COLO668 (cell line): ENCODE measurements around the gene YOD1.
A peak's percentile ranks its signal among the peaks of the same experiment; 100 is the strongest.

Experiments
- DNase-seq: peaks from one replicate; lab custom pipeline; 2025; ENCODE audit not compliant: unreplicated experiment; lab: John Stamatoyannopoulos, UW

The YOD1 gene

GRCh38 chr1:207013321-207014085, 37.5 kb downstream of the YOD1 start:
- DNase-seq, result no peak

GRCh38 chr1:207010726-207011125, 40.3 kb downstream of the YOD1 start:
- DNase-seq, result no peak

GRCh38 chr1:207009945-207010344, 41.1 kb downstream of the YOD1 start:
- no peak for DNase-seq

- DNase-seq, result no peak
Measured at GRCh38 chr1:207009182-207009850, 41.7 kb downstream of the YOD1 start.

GRCh38 chr1:207007352-207008033, 43.5 kb downstream of the YOD1 start:
- no peak for DNase-seq

- no peak for DNase-seq
Measured at GRCh38 chr1:207006914-207007313, 44.1 kb downstream of the YOD1 start.

GRCh38 chr1:207006083-207006482, 44.9 kb downstream of the YOD1 start:
- no peak for DNase-seq

- DNase-seq, result peak; percentile 61
Measured at GRCh38 chr1:207004931-207005830, 45.8 kb downstream of the YOD1 start.

GRCh38 chr1:207003210-207003609, 47.8 kb downstream of the YOD1 start:
- no peak for DNase-seq

- peak; percentile 27 for DNase-seq
Measured at GRCh38 chr1:207002724-207003146, 48.3 kb downstream of the YOD1 start.

- DNase-seq, result no peak
Measured at GRCh38 chr1:207001492-207002245, 49.3 kb downstream of the YOD1 start.

GRCh38 chr1:207000651-207001291, 50.2 kb downstream of the YOD1 start:
- DNase-seq, result no peak

- DNase-seq, result no peak
Measured at GRCh38 chr1:206998816-206999215, 52.2 kb downstream of the YOD1 start.
